ENCODE results near the gene BICDL2.

Gene BICDL2

GRCh38 chr16:3026609-3027488 lies 9.9 kb downstream of the BICDL2 start:
- in situ Hi-C loops (cut with MboI; ENCODE audit: low sequenced_read_pairs), result no loop called here

- in situ Hi-C loops (cut with MboI; ENCODE audit: low sequenced_read_pairs), result no loop called here
Measured at GRCh38 chr16:3026003-3026378, 10.8 kb downstream of the BICDL2 start.

- in situ Hi-C loops (cut with MboI; ENCODE audit: low sequenced_read_pairs), result no loop called here
Measured at GRCh38 chr16:3025032-3026002, 11.4 kb downstream of the BICDL2 start.

DNA sequence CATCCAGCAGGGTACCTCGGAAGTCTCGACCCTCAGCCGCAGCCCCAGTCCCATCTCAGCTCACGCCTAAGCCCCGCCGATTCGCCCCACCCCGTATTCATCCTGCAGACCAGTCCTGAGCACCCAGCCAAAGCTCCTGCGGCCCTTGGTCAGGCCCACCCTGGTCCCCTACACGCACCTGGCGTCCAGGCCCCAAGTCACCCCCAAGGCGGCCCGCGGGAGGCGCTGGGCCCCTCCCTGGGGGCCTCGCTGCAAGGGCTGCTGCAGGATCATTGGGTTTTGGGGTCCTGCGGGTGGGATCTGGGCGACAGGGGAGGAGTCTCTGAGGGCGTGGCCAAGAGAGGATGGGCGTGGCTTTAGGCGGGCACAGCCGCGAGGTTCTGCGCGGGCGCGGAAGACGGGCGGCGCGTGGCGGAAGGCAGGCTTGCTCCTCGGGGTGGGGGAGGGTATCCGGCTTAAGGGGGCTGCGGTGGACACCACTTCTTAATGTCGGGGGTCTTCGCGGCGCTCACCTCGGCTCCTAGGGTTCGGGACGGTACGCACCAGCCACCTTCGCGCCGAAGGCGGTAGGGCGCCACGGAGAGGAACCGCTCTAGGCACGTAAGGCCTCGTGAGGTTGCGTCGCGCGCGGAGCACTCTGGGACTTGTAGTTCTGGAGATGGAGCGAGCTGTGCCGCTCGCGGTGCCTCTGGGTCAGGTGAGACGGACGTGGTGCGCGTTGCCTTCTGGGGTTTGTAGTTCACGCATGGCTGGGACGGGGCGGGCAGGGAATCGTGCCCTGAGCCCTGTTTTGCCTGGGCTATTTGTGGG lies 12.9 kb downstream of the BICDL2 start, which contains the start of the genes HCFC1R1 and THOC6:
Gene HCFC1R1 (minus strand): TSS at position 274 of the 810 bp plus-strand sequence. CDS start 1 bp downstream, at position 273.
Gene THOC6 (plus strand): TSS at position 367 of the 810 bp plus-strand sequence. CDS start 292 bp downstream, at position 659.
- in situ Hi-C loops (cut with MboI; ENCODE audit: low sequenced_read_pairs), result no loop called here

- in situ Hi-C loops (cut with MboI; ENCODE audit: low sequenced_read_pairs), result no loop called here
Measured at GRCh38 chr16:3023415-3023668, 13.4 kb downstream of the BICDL2 start.

DNA sequence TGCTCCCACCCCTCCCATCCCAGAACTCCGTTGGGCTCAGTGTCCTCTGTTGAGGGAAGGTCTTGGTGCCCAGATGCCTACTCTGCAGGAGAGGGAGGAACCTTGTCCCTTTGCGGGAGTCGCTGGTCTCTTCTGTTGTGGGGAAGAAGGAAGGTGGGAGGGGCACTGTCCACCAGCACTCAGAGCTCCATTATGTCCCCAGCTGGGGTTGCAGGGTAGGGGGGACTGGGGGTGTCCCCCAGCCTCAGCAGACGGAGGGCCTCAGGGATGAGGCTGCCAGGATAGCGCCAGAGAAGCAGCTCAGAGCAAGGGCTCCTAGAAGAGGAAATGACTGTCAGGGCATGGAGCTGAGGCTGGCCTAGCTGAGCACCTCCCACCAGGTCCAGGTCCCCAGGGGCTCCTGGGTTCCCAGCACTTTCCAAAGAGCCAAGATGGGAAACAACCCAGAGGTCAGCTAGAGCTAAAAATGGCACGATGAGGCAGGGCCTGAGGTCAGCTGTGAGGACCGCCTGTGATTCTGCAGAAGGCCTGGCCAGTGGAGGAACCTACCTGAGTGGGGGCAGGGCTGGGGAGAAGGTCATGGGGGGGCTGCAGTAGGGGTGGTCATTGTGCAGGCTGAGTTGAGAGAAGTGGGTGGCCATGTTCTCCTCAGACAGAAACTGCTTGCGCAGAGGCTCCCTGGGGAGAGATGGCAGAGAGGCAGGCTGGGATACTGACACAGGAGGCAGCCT lies 13.9 kb downstream of the BICDL2 start:
- in situ Hi-C loops (cut with MboI; ENCODE audit: low sequenced_read_pairs), result no loop called here

- in situ Hi-C loops (cut with MboI; ENCODE audit: low sequenced_read_pairs), result no loop called here
Measured at GRCh38 chr16:3022208-3022683, 14.5 kb downstream of the BICDL2 start.

DNA sequence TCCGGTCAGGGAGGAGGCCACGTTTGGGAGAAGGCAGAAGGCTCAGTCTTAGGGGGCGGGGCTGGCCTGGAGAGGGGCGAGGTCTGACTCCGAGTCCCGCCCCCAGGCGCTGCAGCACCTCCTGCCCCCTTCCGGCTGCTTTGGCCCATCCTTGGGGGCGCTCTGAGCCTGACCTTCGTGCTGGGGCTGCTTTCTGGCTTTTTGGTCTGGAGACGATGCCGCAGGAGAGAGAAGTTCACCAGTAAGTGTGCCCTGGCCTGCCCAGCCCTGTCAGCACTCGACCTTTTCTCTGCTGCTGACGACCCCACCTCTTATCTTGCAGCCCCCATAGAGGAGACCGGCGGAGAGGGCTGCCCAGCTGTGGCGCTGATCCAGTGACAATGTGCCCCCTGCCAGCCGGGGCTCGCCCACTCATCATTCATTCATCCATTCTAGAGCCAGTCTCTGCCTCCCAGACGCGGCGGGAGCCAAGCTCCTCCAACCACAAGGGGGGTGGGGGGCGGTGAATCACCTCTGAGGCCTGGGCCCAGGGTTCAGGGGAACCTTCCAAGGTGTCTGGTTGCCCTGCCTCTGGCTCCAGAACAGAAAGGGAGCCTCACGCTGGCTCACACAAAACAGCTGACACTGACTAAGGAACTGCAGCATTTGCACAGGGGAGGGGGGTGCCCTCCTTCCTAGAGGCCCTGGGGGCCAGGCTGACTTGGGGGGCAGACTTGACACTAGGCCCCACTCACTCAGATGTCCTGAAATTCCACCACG lies 15.1 kb downstream of the BICDL2 start:
- in situ Hi-C loops (cut with MboI; ENCODE audit: low sequenced_read_pairs), result no loop called here

GRCh38 chr16:3020604-3021448 lies 15.9 kb downstream of the BICDL2 start:
- in situ Hi-C loops (cut with MboI; ENCODE audit: low sequenced_read_pairs), result no loop called here

- in situ Hi-C loops (cut with MboI; ENCODE audit: low sequenced_read_pairs), result no loop called here
Measured at GRCh38 chr16:3020247-3020603, 16.5 kb downstream of the BICDL2 start, which contains the start of gene TNFRSF12A. Gene TNFRSF12A, plus strand, starts transcription at chr16:3020368. Its CDS starts 30 bp downstream, at chr16:3020398.

GRCh38 chr16:3019594-3020246 lies 17.0 kb downstream of the BICDL2 start:
- in situ Hi-C loops (cut with MboI; ENCODE audit: low sequenced_read_pairs), result no loop called here

DNA sequence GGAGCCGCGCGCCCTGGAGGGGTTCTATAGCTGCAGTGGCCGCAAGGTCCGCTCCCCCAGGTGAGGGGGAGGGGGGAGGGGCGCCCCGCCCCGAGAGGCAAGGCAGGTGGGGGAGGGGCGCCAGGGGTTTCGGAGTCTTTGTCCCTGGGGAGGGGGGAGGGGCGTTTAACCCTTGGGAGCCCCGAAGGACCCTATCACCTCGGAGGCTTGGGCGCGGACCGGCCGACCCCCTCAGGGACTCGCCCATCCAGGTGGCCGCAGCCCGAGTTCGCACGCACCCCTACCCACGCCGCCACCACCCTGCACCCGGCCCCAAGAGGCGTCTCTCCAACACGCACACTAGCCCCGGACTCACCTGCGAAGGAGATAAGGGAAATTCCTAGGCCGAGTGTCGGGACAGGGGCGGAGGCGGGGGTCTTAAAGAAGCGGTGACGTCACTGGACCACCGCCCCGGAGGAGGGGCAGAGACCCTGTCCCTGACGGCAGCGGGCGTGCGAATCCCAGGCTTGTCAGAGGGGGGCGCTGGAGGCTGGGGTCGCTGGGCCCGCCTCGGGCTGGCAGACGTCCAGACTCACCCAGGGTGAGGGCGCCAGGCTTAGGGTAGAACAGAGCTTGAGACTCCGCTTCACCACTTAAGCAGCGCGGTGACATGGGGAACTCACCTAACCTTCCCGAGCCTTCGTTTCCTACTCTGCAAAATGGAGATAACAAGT lies 18.8 kb downstream of the BICDL2 start, which contains the start of gene CLDN6:
Gene CLDN6 (minus strand): TSS at position 390 of the 713 bp plus-strand sequence. CDS start 2,162 bp downstream, outside the sequence.
- in situ Hi-C loops (cut with MboI; ENCODE audit: low sequenced_read_pairs), result no loop called here

DNA sequence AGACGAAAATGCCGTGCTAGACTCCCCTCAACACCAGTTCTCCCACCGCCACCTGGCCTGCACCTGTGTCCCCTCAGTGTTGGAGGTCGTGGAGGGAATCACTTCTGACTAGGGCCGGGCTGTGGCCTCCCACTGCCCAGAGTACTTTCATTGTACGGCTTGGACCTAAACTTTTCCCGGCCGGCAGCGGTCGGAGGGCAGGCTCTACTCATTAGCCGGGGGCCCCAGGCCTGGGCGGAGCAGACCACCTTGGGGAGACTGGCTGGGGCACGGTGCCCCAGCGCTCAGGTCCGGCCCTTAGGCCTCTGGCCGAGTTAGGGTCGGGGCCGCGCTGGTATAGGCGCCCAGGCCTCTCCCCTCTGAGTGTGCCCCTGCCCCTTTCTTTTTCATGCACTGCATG lies 19.4 kb downstream of the BICDL2 start:
- in situ Hi-C loops (cut with MboI; ENCODE audit: low sequenced_read_pairs), result no loop called here

GRCh38 chr16:3015865-3016521 lies 20.8 kb downstream of the BICDL2 start:
- in situ Hi-C loops (cut with MboI; ENCODE audit: low sequenced_read_pairs), result no loop called here

- in situ Hi-C loops (cut with MboI; ENCODE audit: low sequenced_read_pairs), result no loop called here
Measured at GRCh38 chr16:3014971-3015370, 21.8 kb downstream of the BICDL2 start.

DNA sequence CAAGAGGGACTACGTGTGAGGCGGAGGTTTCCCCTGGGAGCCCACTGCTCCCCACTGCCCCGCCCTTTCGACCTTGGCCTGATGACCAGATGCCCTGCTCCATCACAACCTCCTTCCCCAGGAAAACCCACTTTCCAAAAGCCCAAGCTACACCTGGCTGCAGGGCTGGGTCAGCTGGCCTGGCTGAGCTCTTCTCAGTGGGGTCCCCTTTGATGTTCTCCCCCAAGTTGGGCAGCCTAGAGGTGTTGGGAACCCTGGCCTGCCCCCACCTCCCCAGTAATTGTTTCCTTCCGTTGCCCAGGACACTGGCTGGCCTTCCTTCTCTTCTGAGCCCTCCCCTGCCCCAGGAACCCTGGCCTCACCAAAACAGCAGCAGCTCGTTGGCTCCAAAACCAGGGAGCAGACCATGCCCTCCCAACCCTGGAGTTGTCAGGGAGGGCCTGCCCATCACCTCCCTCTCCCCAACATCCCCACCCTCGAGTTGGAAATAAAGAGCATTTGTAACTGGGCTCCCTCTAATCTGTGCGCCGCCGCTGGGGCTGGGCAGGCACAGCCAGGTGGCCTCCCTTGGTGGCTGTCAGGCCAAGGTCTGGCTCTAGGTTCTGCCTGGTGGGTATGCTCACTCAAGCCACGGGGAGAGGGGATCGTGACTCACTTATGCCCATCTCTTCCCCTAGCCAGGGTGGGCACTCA lies 22.6 kb downstream of the BICDL2 start:
- in situ Hi-C loops (cut with MboI; ENCODE audit: low sequenced_read_pairs), result no loop called here

All from hTERT RPE-1 (cell line).